H1 (cell line): ENCODE data around the gene TEDC1. TPM values are rescaled to one million over a fixed set of nuclear protein-coding genes. Genes with fewer than 3 reads are reported as not detected.

Source experiments
- CEBPB ChIP-seq: IDR thresholded peaks from 2 replicates; pipeline ENCODE4 v1.6.1; 2012; ENCODE audit warnings: low read depth, low read length
- CREB1 ChIP-seq: IDR thresholded peaks from 2 replicates; pipeline ENCODE4 v1.6.1; 2012; ENCODE audit warnings: inconsistent platforms
- KDM1A ChIP-seq: fragments of 200-600, 300-600 bp; sonication (generic); IDR thresholded peaks from 2 replicates; pipeline ENCODE4 v1.7.1; 2016; ENCODE audit warnings: mild to moderate bottlenecking, low read length, borderline replicate concordance
- RFX5 ChIP-seq: IDR thresholded peaks from 2 replicates; pipeline ENCODE4 v1.6.1; 2011; ENCODE audit warnings: low read depth, low read length, improper control_type of control experiment, borderline replicate concordance
- SP1 ChIP-seq: IDR thresholded peaks from 2 replicates; pipeline ENCODE4 v1.6.1; 2011; ENCODE audit warnings: low read depth, low read length
- TEAD4 ChIP-seq: IDR thresholded peaks from 2 replicates; pipeline ENCODE4 v1.6.1; 2012; ENCODE audit warnings: low read depth, low read length, inconsistent platforms, mixed read lengths
- polyA plus RNA-seq, 7 experiments: library from polyadenylated mRNA; depleted of rRNA in 3 of 7; stranded (reverse) in 5 of 7; unstranded in 2 of 7; fragments of >200 nt in 5 of 7; fragments of 200-250 nt in 2 of 7; gene quantifications; 1 replicate in 5 of 7; 2 replicates in 1 of 7; 4 replicates in 1 of 7; pipeline versions ENCODE4 v1.2.1 to v1.2.3, GENCODE V29; 2011 to 2013; ENCODE audit warnings: missing spikeins in 2 of 7, mixed read lengths in 2 of 7
- total RNA-seq: library from RNA; stranded (reverse); fragmentation: NEBNext Ultra II Directional; extraction: Animal tissue kit (Norgen Biotek cat#: 25700); gene quantifications from 2 replicates; pipeline ENCODE4 v1.2.1, GENCODE V29; 2021

TEDC1 gene
- total and polyA plus RNA-seq, 2 of the 8 experiments (the other 6 are each of a cell fraction or from before 2014, with no cell fraction given), result 5.6 to 14.8 TPM

DNA sequence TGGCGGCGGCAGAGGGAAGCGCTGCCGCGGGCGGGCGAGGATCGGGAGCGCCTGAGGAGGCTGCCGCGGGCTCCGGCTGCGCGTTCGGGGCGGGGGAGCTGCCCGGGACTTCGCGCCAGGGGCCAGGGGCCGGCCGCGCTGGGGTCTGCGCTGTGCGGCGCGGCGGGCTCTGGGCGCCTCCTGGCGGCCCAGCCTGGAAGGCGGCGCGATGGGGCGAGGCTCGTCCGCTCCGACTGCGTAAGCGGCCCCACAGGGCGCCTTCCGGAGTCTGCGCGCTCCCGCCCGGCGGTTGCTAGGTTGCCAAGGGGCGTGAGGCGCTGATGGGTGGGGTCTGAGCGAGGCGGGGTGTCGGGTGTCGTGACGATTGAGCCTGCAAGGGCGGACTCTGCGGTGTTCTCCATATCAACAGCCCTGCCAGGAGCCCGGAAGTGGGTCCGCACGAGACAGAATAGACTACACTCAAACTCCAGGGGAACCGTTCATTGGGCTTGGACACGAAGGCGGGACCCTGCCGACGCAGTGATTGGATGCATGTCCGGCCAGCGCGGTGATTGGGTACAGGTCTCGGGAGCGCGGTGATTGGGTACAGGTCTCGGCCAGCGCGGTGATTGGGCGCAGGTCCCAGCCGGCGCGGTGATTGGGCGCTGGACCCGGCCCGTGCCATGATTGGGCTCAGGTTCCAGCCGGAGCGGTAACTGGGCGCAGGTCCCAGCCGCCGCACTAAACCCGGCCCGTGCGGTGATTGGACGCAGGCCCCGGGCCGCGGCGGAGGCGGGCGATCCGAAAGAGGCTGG lies at the start of gene TEDC1 (continued):
- no peak for TF ChIP-seq KDM1A
- TF ChIP-seq SP1, result peak; percentile 97
- no peak for TF ChIP-seq CEBPB
- no peak for TF ChIP-seq TEAD4
- TF ChIP-seq RFX5, result no peak
- peak; percentile 64 for TF ChIP-seq CREB1
